Rectal smooth muscle tissue (tissue), 1 donor: ENCODE results near the gene CAMTA1.

Experiments
- H3K27ac ChIP-seq: one replicate; pipeline ENCODE4 v1.7.0; 2013; ENCODE audit warnings: low read depth, low read length, inconsistent platforms
- H3K27me3 ChIP-seq: one replicate; pipeline ENCODE4 v1.7.0; 2013; ENCODE audit warnings: low read length; ENCODE audit not compliant: control insufficient read depth, insufficient read depth
- H3K36me3 ChIP-seq: one replicate; pipeline ENCODE4 v1.7.0; 2013; ENCODE audit warnings: low read length; ENCODE audit not compliant: control insufficient read depth, insufficient read depth
- H3K4me1 ChIP-seq: one replicate; pipeline ENCODE4 v1.7.0; 2013; ENCODE audit warnings: low read length; ENCODE audit not compliant: control insufficient read depth, insufficient read depth
- H3K4me3 ChIP-seq: one replicate; pipeline ENCODE4 v1.7.0; 2013; ENCODE audit warnings: low read length
- H3K9ac ChIP-seq: one replicate; pipeline ENCODE4 v1.7.0; 2013; ENCODE audit warnings: low read length

The CAMTA1 gene

GRCh38 chr1:7628273-7628672, 843.0 kb downstream of the CAMTA1 start:
- Histone ChIP-seq H3K27ac (no peak overlapping the region), H3K4me1 (no peaks in the 10 kb centered on the region), H3K9ac (no peak overlapping the region), H3K36me3 (no peaks in the 10 kb centered on the region), H3K27me3 (peaks cover 4% of the 10 kb centered on the region), H3K4me3 (no peak overlapping the region)

GRCh38 chr1:7629011-7629410, 843.8 kb downstream of the CAMTA1 start:
- Histone ChIP-seq H3K36me3 (no peaks in the 10 kb centered on the region), H3K4me1 (no peaks in the 10 kb centered on the region), H3K4me3 (no peak overlapping the region), H3K27ac (no peak overlapping the region), H3K27me3 (peaks cover 4% of the 10 kb centered on the region), H3K9ac (no peak overlapping the region)

- Histone ChIP-seq H3K36me3 (no peaks in the 10 kb centered on the region), H3K4me1 (no peaks in the 10 kb centered on the region), H3K9ac (no peak overlapping the region), H3K27ac (no peak overlapping the region), H3K4me3 (no peak overlapping the region), H3K27me3 (peaks cover 4% of the 10 kb centered on the region)
These were observed 844.4 kb downstream of the CAMTA1 start for GRCh38 chr1:7629465-7630195.

- no peak overlapping the region for H3K4me3 ChIP-seq
- H3K27ac ChIP-seq = no peak overlapping the region
- H3K36me3 ChIP-seq = no peaks in the 10 kb centered on the region
- no peaks in the 10 kb centered on the region for H3K4me1 ChIP-seq
- H3K27me3 ChIP-seq = peaks cover 4% of the 10 kb centered on the region
- no peak overlapping the region for H3K9ac ChIP-seq
These were observed 845.1 kb downstream of the CAMTA1 start for GRCh38 chr1:7630378-7630777.

- Histone ChIP-seq H3K4me1 (no peaks in the 10 kb centered on the region), H3K27ac (no peak overlapping the region), H3K36me3 (no peaks in the 10 kb centered on the region), H3K9ac (no peak overlapping the region), H3K27me3 (peaks cover 3% of the 10 kb centered on the region), H3K4me3 (no peak overlapping the region)
These were observed 846.9 kb downstream of the CAMTA1 start for GRCh38 chr1:7632176-7632575.

GRCh38 chr1:7632681-7633080, 847.4 kb downstream of the CAMTA1 start:
- H3K27ac ChIP-seq = no peak overlapping the region
- H3K27me3 ChIP-seq = peaks cover 3% of the 10 kb centered on the region
- H3K4me3 ChIP-seq = no peak overlapping the region
- no peaks in the 10 kb centered on the region for H3K4me1 ChIP-seq
- no peaks in the 10 kb centered on the region for H3K36me3 ChIP-seq
- H3K9ac ChIP-seq = no peak overlapping the region

GRCh38 chr1:7633506-7634245, 848.4 kb downstream of the CAMTA1 start:
- Histone ChIP-seq H3K9ac (no peak overlapping the region), H3K27me3 (no peaks in the 10 kb centered on the region), H3K4me3 (no peak overlapping the region), H3K36me3 (no peaks in the 10 kb centered on the region), H3K4me1 (no peaks in the 10 kb centered on the region), H3K27ac (no peak overlapping the region)

- H3K9ac ChIP-seq = no peak overlapping the region
- H3K4me1 ChIP-seq = no peaks in the 10 kb centered on the region
- no peaks in the 10 kb centered on the region for H3K27me3 ChIP-seq
- no peak overlapping the region for H3K27ac ChIP-seq
- no peak overlapping the region for H3K4me3 ChIP-seq
- no peaks in the 10 kb centered on the region for H3K36me3 ChIP-seq
These were observed 849.4 kb downstream of the CAMTA1 start for GRCh38 chr1:7634546-7635240.

- Histone ChIP-seq H3K9ac (no peak overlapping the region), H3K36me3 (no peaks in the 10 kb centered on the region), H3K4me1 (no peaks in the 10 kb centered on the region), H3K4me3 (no peak overlapping the region), H3K27me3 (no peaks in the 10 kb centered on the region), H3K27ac (no peak overlapping the region)
These were observed 851.7 kb downstream of the CAMTA1 start for GRCh38 chr1:7636795-7637526.

- no peak overlapping the region for H3K27ac ChIP-seq
- no peak overlapping the region for H3K9ac ChIP-seq
- no peaks in the 10 kb centered on the region for H3K4me1 ChIP-seq
- no peaks in the 10 kb centered on the region for H3K27me3 ChIP-seq
- no peaks in the 10 kb centered on the region for H3K36me3 ChIP-seq
- H3K4me3 ChIP-seq = no peak overlapping the region
These were observed 852.8 kb downstream of the CAMTA1 start for GRCh38 chr1:7638078-7638477.

- no peak overlapping the region for H3K27ac ChIP-seq
- no peak overlapping the region for H3K9ac ChIP-seq
- no peaks in the 10 kb centered on the region for H3K36me3 ChIP-seq
These were observed 854.3 kb downstream of the CAMTA1 start for GRCh38 chr1:7639435-7640131.

GRCh38 chr1:7640350-7640749, 855.1 kb downstream of the CAMTA1 start:
- Histone ChIP-seq H3K27ac (no peak overlapping the region), H3K4me3 (no peak overlapping the region), H3K27me3 (no peaks in the 10 kb centered on the region), H3K9ac (no peak overlapping the region), H3K4me1 (peaks cover 2% of the 10 kb centered on the region), H3K36me3 (no peaks in the 10 kb centered on the region)

More at GRCh38 chr1:7639435-7640131, 854.3 kb downstream of the CAMTA1 start:
- H3K27me3 ChIP-seq = no peaks in the 10 kb centered on the region
- no peaks in the 10 kb centered on the region for H3K4me1 ChIP-seq
- H3K4me3 ChIP-seq = no peak overlapping the region
